ENCODE data around the gene ZNF322.

The ZNF322 gene

DNA sequence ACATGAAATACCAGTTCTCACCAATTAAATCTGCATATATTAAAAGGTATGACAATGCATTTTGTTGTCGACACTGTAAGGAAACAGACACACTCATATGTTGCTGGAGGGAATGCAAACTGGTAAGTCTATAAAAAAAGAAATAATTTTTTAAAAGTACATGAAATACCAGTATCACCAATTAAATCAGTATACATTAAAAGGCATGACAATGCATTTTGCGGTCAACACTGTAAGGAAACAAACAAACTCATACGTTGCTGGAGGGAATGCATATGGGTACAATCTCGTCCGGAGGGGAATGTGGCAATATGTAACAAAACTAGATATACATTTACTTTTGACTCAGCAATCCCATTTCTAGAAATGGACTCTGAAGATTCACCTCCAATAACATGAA is 6.5 kb downstream of the ZNF322 start:
- TF ChIP-seq, protein P1, sequence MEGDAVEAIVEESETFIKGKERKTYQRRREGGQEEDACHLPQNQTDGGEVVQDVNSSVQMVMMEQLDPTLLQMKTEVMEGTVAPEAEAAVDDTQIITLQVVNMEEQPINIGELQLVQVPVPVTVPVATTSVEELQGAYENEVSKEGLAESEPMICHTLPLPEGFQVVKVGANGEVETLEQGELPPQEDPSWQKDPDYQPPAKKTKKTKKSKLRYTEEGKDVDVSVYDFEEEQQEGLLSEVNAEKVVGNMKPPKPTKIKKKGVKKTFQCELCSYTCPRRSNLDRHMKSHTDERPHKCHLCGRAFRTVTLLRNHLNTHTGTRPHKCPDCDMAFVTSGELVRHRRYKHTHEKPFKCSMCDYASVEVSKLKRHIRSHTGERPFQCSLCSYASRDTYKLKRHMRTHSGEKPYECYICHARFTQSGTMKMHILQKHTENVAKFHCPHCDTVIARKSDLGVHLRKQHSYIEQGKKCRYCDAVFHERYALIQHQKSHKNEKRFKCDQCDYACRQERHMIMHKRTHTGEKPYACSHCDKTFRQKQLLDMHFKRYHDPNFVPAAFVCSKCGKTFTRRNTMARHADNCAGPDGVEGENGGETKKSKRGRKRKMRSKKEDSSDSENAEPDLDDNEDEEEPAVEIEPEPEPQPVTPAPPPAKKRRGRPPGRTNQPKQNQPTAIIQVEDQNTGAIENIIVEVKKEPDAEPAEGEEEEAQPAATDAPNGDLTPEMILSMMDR (IDR thresholded peaks at IDR 0.05; ENCODE audit: insufficient read depth, missing control alignments) = no peak
- DNase-seq (ENCODE audit: insufficient read length, low spot score) (no peak), FAIRE-seq (no peak)

DNA sequence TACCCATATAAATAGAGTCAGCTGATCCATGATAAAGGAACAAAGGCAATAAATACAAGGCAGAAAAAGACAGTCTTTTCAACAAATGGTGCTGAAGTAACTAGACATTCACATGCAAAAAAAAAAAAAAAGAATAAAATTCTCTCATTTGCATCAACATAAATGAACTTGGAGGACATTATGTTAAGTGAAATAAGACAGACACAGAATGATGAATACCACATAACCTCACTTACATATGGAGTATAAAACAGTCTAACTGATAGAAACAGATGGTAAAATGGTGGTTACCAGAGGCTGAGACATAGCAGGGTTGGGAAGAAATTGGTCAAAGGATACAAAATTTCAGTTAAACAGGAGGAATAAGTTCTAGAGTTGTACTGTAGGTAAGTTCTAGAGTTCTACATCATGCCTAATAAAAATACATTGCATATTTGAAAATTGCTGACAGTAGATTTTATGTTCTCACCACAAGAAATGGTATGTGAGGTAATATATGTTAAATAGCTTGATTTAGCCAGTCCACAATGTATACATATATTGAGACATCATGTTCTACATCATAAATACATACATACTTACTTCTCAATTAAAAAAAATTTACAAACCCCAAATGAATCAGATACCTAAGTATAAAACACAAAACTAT is 8.3 kb downstream of the ZNF322 start:
- TF ChIP-seq, protein P1 (IDR thresholded peaks at IDR 0.05; ENCODE audit: insufficient read depth, missing control alignments) = no peak
- FAIRE-seq (no peak), DNase-seq (ENCODE audit: insufficient read length, low spot score) (no peak)

DNA sequence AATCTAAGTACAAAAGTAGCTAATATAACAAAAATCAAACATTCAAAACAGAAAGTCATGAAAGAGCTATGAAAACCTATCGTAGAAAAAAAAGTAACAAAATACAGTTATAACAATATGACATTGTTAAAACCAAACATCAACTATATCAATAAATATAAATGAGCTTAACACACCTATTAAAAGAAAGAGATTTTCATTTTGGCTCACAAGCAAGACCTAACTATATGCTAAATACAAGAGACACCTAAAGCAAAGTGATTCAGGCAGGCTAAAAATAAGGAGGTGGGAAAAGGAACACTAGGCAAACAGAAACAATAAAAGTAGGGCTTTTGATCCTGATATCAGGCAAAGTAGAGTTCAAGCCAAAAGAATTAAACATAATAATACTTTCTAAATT is 13.5 kb downstream of the ZNF322 start:
- TF ChIP-seq, protein P1 (IDR thresholded peaks at IDR 0.05; ENCODE audit: insufficient read depth, missing control alignments) = no peak
- DNase-seq (ENCODE audit: insufficient read length, low spot score) (no peak), FAIRE-seq (no peak)

DNA sequence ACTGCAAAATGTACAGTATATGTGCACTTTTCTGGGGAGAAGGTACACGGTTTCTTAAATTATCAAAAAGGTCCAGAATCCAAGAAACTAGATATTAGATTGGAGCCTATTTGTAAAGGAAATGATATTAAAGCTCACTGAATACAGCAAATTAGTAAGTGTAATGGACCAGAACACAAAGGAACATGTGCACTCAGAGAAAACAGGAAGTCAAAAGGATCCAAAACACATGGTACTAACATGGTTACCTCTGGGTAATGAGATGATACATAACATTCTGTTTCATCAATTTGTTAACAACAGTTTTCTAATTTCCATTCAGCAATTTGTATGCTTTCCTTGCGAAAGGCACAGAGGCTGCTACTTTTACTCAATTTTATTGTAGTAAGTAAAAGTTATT is 18.7 kb downstream of the ZNF322 start:
- no peak for FAIRE-seq
- TF ChIP-seq, protein P1 (IDR thresholded peaks at IDR 0.05; ENCODE audit: insufficient read depth, missing control alignments) = no peak
- DNase-seq (ENCODE audit: insufficient read length, low spot score) = no peak

DNA sequence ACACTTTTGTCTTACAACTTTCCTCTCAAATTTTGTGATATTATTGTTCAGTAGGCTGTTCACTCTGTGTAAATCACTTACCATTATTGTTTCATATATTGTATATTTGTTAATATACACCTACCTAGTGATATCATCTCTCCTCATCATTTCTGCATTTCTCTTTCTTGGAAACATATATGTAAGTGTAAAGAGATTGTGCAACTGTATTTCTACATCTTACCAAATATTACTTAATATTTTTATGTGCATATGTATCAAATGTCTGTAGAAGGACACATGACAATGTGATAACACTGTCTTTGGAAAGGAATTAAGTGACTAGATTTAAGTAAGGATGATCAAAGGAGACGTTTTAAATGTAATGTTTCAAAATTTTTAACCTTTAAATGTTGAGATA is 30.2 kb downstream of the ZNF322 start:
- DNase-seq (ENCODE audit: insufficient read length, low spot score) (no peak), FAIRE-seq (no peak)
- TF ChIP-seq, protein P1 (IDR thresholded peaks at IDR 0.05; ENCODE audit: insufficient read depth, missing control alignments) = no peak

DNA sequence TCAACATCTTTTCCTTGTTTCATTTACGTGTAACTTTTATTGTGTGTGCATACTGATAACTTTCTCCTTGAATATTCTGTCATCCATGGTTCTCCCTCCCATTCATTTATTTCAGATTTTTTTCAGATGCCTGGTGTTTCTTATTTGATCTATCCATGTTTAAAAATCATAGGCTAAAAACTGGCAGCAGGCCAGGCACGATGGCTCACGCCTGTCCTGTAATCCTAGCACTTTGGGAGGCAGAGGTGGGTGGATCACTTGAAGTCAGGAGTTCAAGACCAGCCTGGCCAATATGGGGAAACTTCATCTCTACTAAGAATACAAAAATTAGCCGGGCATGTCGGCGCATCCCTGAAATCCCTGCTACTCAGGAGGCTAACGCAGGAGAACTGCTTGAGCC is 31.7 kb downstream of the ZNF322 start:
- DNase-seq (ENCODE audit: insufficient read length, low spot score) = no peak
- FAIRE-seq = no peak
- TF ChIP-seq, protein P1 (IDR thresholded peaks at IDR 0.05; ENCODE audit: insufficient read depth, missing control alignments) = no peak

DNA sequence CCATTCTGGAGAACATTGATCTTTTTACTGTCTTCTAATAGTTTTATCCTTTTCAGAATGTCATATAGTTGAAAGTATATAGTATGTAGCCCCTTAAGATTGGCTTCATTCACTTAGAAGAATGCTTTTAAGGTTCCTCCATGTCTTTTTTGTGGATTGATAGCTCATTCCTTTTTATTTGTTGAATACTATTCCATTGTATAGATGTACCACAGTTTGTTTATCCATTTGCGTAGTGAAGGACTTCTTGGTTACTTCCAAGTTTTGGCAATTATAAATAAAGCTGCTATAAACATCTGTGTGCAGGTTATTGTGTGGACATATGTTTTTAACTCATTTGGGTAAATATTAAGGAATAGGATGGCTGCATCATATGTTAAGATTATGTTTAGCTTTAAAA is 35.0 kb downstream of the ZNF322 start:
- TF ChIP-seq, protein P1 (IDR thresholded peaks at IDR 0.05; ENCODE audit: insufficient read depth, missing control alignments) = no peak
- no peak for DNase-seq (ENCODE audit: insufficient read length, low spot score)
- no peak for FAIRE-seq
